HEK293 (cell line): ENCODE measurements around the gene DEDD2.

ENCODE experiments used
- BCL11A ChIP-seq: fragments of 450-650 bp; formaldehyde crosslinking; IDR thresholded peaks from 2 replicates; pipeline ENCODE4 v1.5.1; 2016; ENCODE audit warnings: low read depth, missing biosample characterization, missing genetic modification characterization
- BCL11B ChIP-seq: fragments of 450-650 bp; formaldehyde crosslinking; IDR thresholded peaks from 2 replicates; pipeline ENCODE4 v1.5.1; 2016; ENCODE audit warnings: low read depth, missing biosample characterization, missing genetic modification characterization
- GFI1B ChIP-seq: fragments of 450-650 bp; formaldehyde crosslinking; IDR thresholded peaks from 2 replicates; pipeline ENCODE4 v1.5.1; 2016; ENCODE audit warnings: missing biosample characterization, missing genetic modification characterization
- GLIS1 ChIP-seq: fragments of 450-650 bp; formaldehyde crosslinking; IDR thresholded peaks from 2 replicates; pipeline ENCODE4 v1.5.1; 2016; ENCODE audit warnings: missing biosample characterization, missing genetic modification characterization
- INSM2 ChIP-seq: fragments of 450-650 bp; formaldehyde crosslinking; IDR thresholded peaks from 2 replicates; pipeline ENCODE4 v1.5.1; 2016; ENCODE audit warnings: missing biosample characterization, missing genetic modification characterization
- MZF1 ChIP-seq: fragments of 450-650 bp; formaldehyde crosslinking; IDR thresholded peaks from 2 replicates; pipeline ENCODE4 v1.5.1; 2017; ENCODE audit warnings: missing biosample characterization, missing genetic modification characterization, borderline replicate concordance
- RBAK ChIP-seq: fragments of 450-650 bp; formaldehyde crosslinking; IDR thresholded peaks from 2 replicates; pipeline ENCODE4 v1.5.1; 2016; ENCODE audit warnings: missing biosample characterization, missing genetic modification characterization
- REST ChIP-seq: fragments of 450-650 bp; formaldehyde crosslinking; IDR thresholded peaks from 2 replicates; pipeline ENCODE4 v1.5.1; 2016; ENCODE audit warnings: missing biosample characterization, missing genetic modification characterization
- SALL2 ChIP-seq: fragments of 450-650 bp; formaldehyde crosslinking; IDR thresholded peaks from 2 replicates; pipeline ENCODE4 v1.5.0; 2017; ENCODE audit warnings: missing biosample characterization, mild to moderate bottlenecking, missing genetic modification characterization, borderline replicate concordance
- SCRT1 ChIP-seq: fragments of 450-650 bp; formaldehyde crosslinking; IDR thresholded peaks from 2 replicates; pipeline ENCODE4 v1.5.1; 2016; ENCODE audit warnings: missing biosample characterization, missing genetic modification characterization, borderline replicate concordance
- SP2 ChIP-seq: fragments of 450-650 bp; formaldehyde crosslinking; IDR thresholded peaks from 2 replicates; pipeline ENCODE4 v1.5.1; 2016; ENCODE audit warnings: missing biosample characterization, missing genetic modification characterization
- SP3 ChIP-seq: fragments of 450-650 bp; formaldehyde crosslinking; IDR thresholded peaks from 2 replicates; pipeline ENCODE4 v1.5.1; 2016; ENCODE audit warnings: missing biosample characterization, missing genetic modification characterization
- ZBTB10 ChIP-seq: fragments of 450-650 bp; formaldehyde crosslinking; IDR thresholded peaks from 2 replicates; pipeline ENCODE4 v1.5.1; 2016; ENCODE audit warnings: missing biosample characterization, missing genetic modification characterization
- ZBTB48 ChIP-seq: fragments of 450-650 bp; formaldehyde crosslinking; IDR thresholded peaks from 2 replicates; pipeline ENCODE4 v1.5.1; 2016; ENCODE audit warnings: missing biosample characterization, missing genetic modification characterization
- ZNF132 ChIP-seq: fragments of 450-650 bp; formaldehyde crosslinking; IDR thresholded peaks from 2 replicates; pipeline ENCODE4 v1.5.1; 2017; ENCODE audit warnings: missing biosample characterization, missing genetic modification characterization, borderline replicate concordance
- ZNF19 ChIP-seq: fragments of 450-650 bp; formaldehyde crosslinking; IDR thresholded peaks from 2 replicates; pipeline ENCODE4; 2016; ENCODE audit warnings: missing biosample characterization, missing genetic modification characterization, low read depth
- ZNF214 ChIP-seq: fragments of 450-650 bp; formaldehyde crosslinking; IDR thresholded peaks from 2 replicates; pipeline ENCODE4 v1.5.1; 2017; ENCODE audit warnings: missing biosample characterization, mild to moderate bottlenecking, missing genetic modification characterization, borderline replicate concordance
- ZNF24 ChIP-seq: fragments of 450-650 bp; formaldehyde crosslinking; IDR thresholded peaks from 2 replicates; pipeline ENCODE4 v1.5.1; 2016; ENCODE audit warnings: missing biosample characterization, missing genetic modification characterization
- ZNF302 ChIP-seq: fragments of 450-650 bp; formaldehyde crosslinking; IDR thresholded peaks from 2 replicates; pipeline ENCODE4 v1.5.1; 2016; ENCODE audit warnings: missing biosample characterization, missing genetic modification characterization, low read depth
- ZNF335 ChIP-seq: fragments of 450-650 bp; formaldehyde crosslinking; conservative IDR thresholded peaks from 2 replicates; pipeline ENCODE4 v1.5.1; 2016; ENCODE audit warnings: missing biosample characterization, missing genetic modification characterization
- ZNF394 ChIP-seq: fragments of 450-650 bp; formaldehyde crosslinking; IDR thresholded peaks from 2 replicates; pipeline ENCODE4 v1.5.1; 2016; ENCODE audit warnings: missing biosample characterization, missing genetic modification characterization, mild to moderate bottlenecking, moderate library complexity, borderline replicate concordance
- ZNF449 ChIP-seq: fragments of 450-650 bp; formaldehyde crosslinking; IDR thresholded peaks from 2 replicates; pipeline ENCODE4 v1.5.1; 2017; ENCODE audit warnings: missing biosample characterization, mild to moderate bottlenecking, missing genetic modification characterization, moderate library complexity
- ZNF48 ChIP-seq: fragments of 450-650 bp; formaldehyde crosslinking; IDR thresholded peaks from 2 replicates; pipeline ENCODE4 v1.5.1; 2016; ENCODE audit warnings: missing biosample characterization, missing genetic modification characterization
- ZNF580 ChIP-seq: fragments of 450-650 bp; formaldehyde crosslinking; IDR thresholded peaks from 2 replicates; pipeline ENCODE4 v1.5.1; 2016; ENCODE audit warnings: missing biosample characterization, missing genetic modification characterization
- ZNF600 ChIP-seq: fragments of 450-650 bp; formaldehyde crosslinking; IDR thresholded peaks from 2 replicates; pipeline ENCODE4 v1.5.1; 2016; ENCODE audit warnings: missing biosample characterization, missing genetic modification characterization
- ZNF629 ChIP-seq: fragments of 450-650 bp; formaldehyde crosslinking; IDR thresholded peaks from 2 replicates; pipeline ENCODE4 v1.5.1; 2017; ENCODE audit warnings: missing biosample characterization, missing genetic modification characterization
- ZNF701 ChIP-seq: fragments of 450-650 bp; formaldehyde crosslinking; IDR thresholded peaks from 2 replicates; pipeline ENCODE4 v1.5.1; 2016; ENCODE audit warnings: missing biosample characterization, missing genetic modification characterization
- ZNF777 ChIP-seq: fragments of 450-650 bp; formaldehyde crosslinking; IDR thresholded peaks from 2 replicates; pipeline ENCODE4 v1.5.1; 2017; ENCODE audit warnings: missing biosample characterization, missing genetic modification characterization, borderline replicate concordance
- ZNF792 ChIP-seq: fragments of 450-650 bp; formaldehyde crosslinking; IDR thresholded peaks from 2 replicates; pipeline ENCODE4 v1.5.1; 2016; ENCODE audit warnings: missing biosample characterization, missing genetic modification characterization

The DEDD2 gene

GRCh38 chr19:42254089-42254849 lies 36.8 kb upstream of the DEDD2 start (continued):
- TF ChIP-seq MZF1 (tag by site-specific recombination): no peak; the same call in 1 of the 2 replicates
- peak; percentile 69; the same call in 1 of the 2 replicates for TF ChIP-seq BCL11B (tag by site-specific recombination)
- peak; percentile 52 for TF ChIP-seq SP2
- no peak for TF ChIP-seq ZNF214 (tag by site-specific recombination)
- 0 out of 2 replicates have a peak, but pooled peaks have one; percentile 29 for TF ChIP-seq ZNF629
- TF ChIP-seq ZNF600 (tag by site-specific recombination): peak; percentile 69
- TF ChIP-seq SP3 (tag by site-specific recombination): peak; percentile 88
- no peak for TF ChIP-seq INSM2
- TF ChIP-seq ZNF394 (tag by site-specific recombination): 0 out of 2 replicates have a peak, but pooled peaks have one; percentile 12
- TF ChIP-seq ZNF792 (tag by site-specific recombination): no peak
- no peak for TF ChIP-seq RBAK
- no peak for TF ChIP-seq ZNF449 (tag by site-specific recombination)
- 0 out of 2 replicates have a peak, but pooled peaks have one; percentile 17 for TF ChIP-seq ZNF24 (tag by site-specific recombination)
- no peak; the same call in 1 of the 2 replicates for TF ChIP-seq ZNF777 (tag by site-specific recombination)
- peak; percentile 92 for TF ChIP-seq SCRT1 (tag by site-specific recombination)
- TF ChIP-seq GLIS1 (tag by site-specific recombination): peak; percentile 56
- TF ChIP-seq ZNF302 (tag by site-specific recombination): no peak
- no peak for TF ChIP-seq ZNF701 (tag by site-specific recombination)
- TF ChIP-seq BCL11A: peak; percentile 45; the same call in 1 of the 2 replicates
- no peak for TF ChIP-seq ZBTB48 (tag by site-specific recombination)
- TF ChIP-seq GFI1B (tag by site-specific recombination): no peak
- TF ChIP-seq REST (tag by site-specific recombination): no peak
- TF ChIP-seq ZNF132 (tag by site-specific recombination): no peak
- TF ChIP-seq ZNF580 (tag by site-specific recombination): 0 out of 2 replicates have a peak, but pooled peaks have one; percentile 59
- 0 out of 2 replicates have a peak, but pooled peaks have one; percentile 100 for TF ChIP-seq ZBTB10 (tag by site-specific recombination)
- peak; percentile 97 for TF ChIP-seq ZNF335 (tag by site-specific recombination)
- TF ChIP-seq ZNF19 (tag by site-specific recombination): no peak
- TF ChIP-seq SALL2 (tag by site-specific recombination): no peak
- no peak for TF ChIP-seq ZNF48 (tag by site-specific recombination)
